GM23338 (cell line): Measurements from ENCODE around the gene PCSK5. TPM values are rescaled to one million over a fixed set of nuclear protein-coding genes. Genes with fewer than 3 reads are reported as not detected.
A peak's percentile ranks its signal among the peaks of the same experiment; 100 is the strongest.

ENCODE experiments used
- ATAC-seq: fragments of 200-7000 bp; cut with Tn5 transposase; 3 replicates; pipeline ENCODE4 v1.9.1; 2020
- DNase-seq: peaks from one replicate; pipeline ENCODE4 v3.0.0-alpha.2; 2015; ENCODE audit warnings: low spot score
- H2AFZ ChIP-seq: fragments of 200-600 bp; sonication (generic); 2 replicates; pipeline ENCODE4 v1.8.0; 2016; ENCODE audit warnings: antibody characterized with exemption, mild to moderate bottlenecking, moderate library complexity
- H3F3A ChIP-seq: fragments of 200-600 bp; sonication (generic); replicated peaks from 2 replicates; pipeline ENCODE4 v1.8.0; 2017; ENCODE audit warnings: antibody characterized with exemption, mixed run types, low read depth
- H3K27ac ChIP-seq: fragments of 200-600 bp; sonication (generic); 2 replicates; pipeline ENCODE4 v1.6.1; 2016; ENCODE audit warnings: low read depth
- H3K27me3 ChIP-seq: fragments of 200-600 bp; sonication (generic); 2 replicates; pipeline ENCODE4 v1.8.0; 2016; ENCODE audit warnings: mild to moderate bottlenecking, mixed run types, moderate library complexity; ENCODE audit not compliant: insufficient read depth
- H3K36me3 ChIP-seq: fragments of 200-600 bp; sonication (generic); 2 replicates; pipeline ENCODE4 v1.8.0; 2016; ENCODE audit warnings: mild to moderate bottlenecking; ENCODE audit not compliant: insufficient read depth
- H3K4me1 ChIP-seq: fragments of 200-600 bp; sonication (generic); 2 replicates; pipeline ENCODE4 v1.8.0; 2016; ENCODE audit warnings: mild to moderate bottlenecking, moderate library complexity; ENCODE audit not compliant: insufficient read depth
- H3K4me2 ChIP-seq: fragments of 200-600 bp; sonication (generic); 2 replicates; pipeline ENCODE4 v1.7.1; 2017; ENCODE audit warnings: mixed run types
- H3K4me3 ChIP-seq: fragments of 200-600 bp; sonication (generic); 2 replicates; pipeline ENCODE4 v1.6.1; 2016; ENCODE audit warnings: mixed run types
- H3K79me2 ChIP-seq: fragments of 200-600 bp; sonication (generic); replicated peaks from 2 replicates; pipeline ENCODE4 v1.8.0; 2017; ENCODE audit warnings: mild to moderate bottlenecking; ENCODE audit not compliant: insufficient read depth
- H3K9me2 ChIP-seq: fragments of 200-600 bp; sonication (generic); 2 replicates; pipeline ENCODE4 v1.8.0; 2017; ENCODE audit not compliant: insufficient read depth
- H4K20me1 ChIP-seq: fragments of 200-600 bp; sonication (generic); replicated peaks from 2 replicates; pipeline ENCODE4 v1.8.0; 2017; ENCODE audit warnings: mild to moderate bottlenecking; ENCODE audit not compliant: insufficient read depth
- H3K27ac Mint-ChIP-seq: 2 replicates; pipeline ENCODE4 v1.8.0; 2020; ENCODE audit warnings: inconsistent platforms, mild to moderate bottlenecking, moderate library complexity, mixed read lengths
- H3K27me3 Mint-ChIP-seq: 3 replicates; pipeline ENCODE4 v1.8.0; 2022; ENCODE audit warnings: low read depth, mild to moderate bottlenecking, moderate library complexity, mixed read lengths, inconsistent platforms; ENCODE audit not compliant: insufficient read depth, poor library complexity
- H3K36me3 Mint-ChIP-seq: 3 replicates; pipeline ENCODE4 v1.8.0; 2021; ENCODE audit warnings: low read depth, mild to moderate bottlenecking, inconsistent platforms, moderate library complexity, mixed read lengths
- H3K4me1 Mint-ChIP-seq: 3 replicates; pipeline ENCODE4 v1.8.0; 2020; ENCODE audit warnings: mild to moderate bottlenecking, inconsistent platforms, mixed read lengths
- H3K4me3 Mint-ChIP-seq: 3 replicates; pipeline ENCODE4 v1.8.0; 2021; ENCODE audit warnings: moderate library complexity, mild to moderate bottlenecking, inconsistent platforms, mixed read lengths
- H3K9me3 Mint-ChIP-seq: 3 replicates; pipeline ENCODE4 v1.8.0; 2020; ENCODE audit warnings: moderate library complexity, mild to moderate bottlenecking, inconsistent platforms, mixed read lengths
- CREB1 ChIP-seq: fragments of 250-450 bp; sonication (Bioruptor Pico); IDR thresholded peaks from 2 replicates; pipeline ENCODE4 v1.5.0; 2020; ENCODE audit warnings: low read depth, mild to moderate bottlenecking, moderate library complexity
- CTCF ChIP-seq, 2 experiments: fragments of 200-600 bp in 1 of 2; sonication (generic) in 1 of 2; conservative IDR thresholded peaks; 2 replicates each; pipeline versions ENCODE4 v1.5.1 to v1.6.1; 2016 to 2017; ENCODE audit warnings: antibody characterized with exemption in 2 of 2, low read depth in 2 of 2, mild to moderate bottlenecking in 2 of 2, moderate library complexity in 1 of 2
- ETS1 ChIP-seq: IDR thresholded peaks from 2 replicates; pipeline ENCODE4 v1.6.1; 2016; ENCODE audit warnings: antibody characterized with exemption
- EZH2 ChIP-seq: fragments of 200-600 bp; sonication (generic); IDR thresholded peaks from one replicate; pipeline ENCODE4 v1.8.0; 2017; ENCODE audit warnings: antibody characterized with exemption, mild to moderate bottlenecking, low read depth; ENCODE audit not compliant: unreplicated experiment
- EZH2phosphoT487 ChIP-seq: fragments of 200-600 bp; sonication (generic); IDR thresholded peaks from one replicate; pipeline ENCODE4 v1.8.1; 2018; ENCODE audit warnings: antibody characterized with exemption; ENCODE audit not compliant: unreplicated experiment
- JUNB ChIP-seq: IDR thresholded peaks from one replicate; pipeline ENCODE4 v1.6.1; 2016; ENCODE audit warnings: antibody characterized with exemption; ENCODE audit not compliant: unreplicated experiment
- NANOG ChIP-seq: IDR thresholded peaks from 2 replicates; pipeline ENCODE4 v1.6.1; 2016; ENCODE audit warnings: antibody characterized with exemption, borderline replicate concordance
- POLR2AphosphoS5 ChIP-seq: IDR thresholded peaks from 2 replicates; pipeline ENCODE4 v1.6.1; 2016; ENCODE audit warnings: antibody characterized with exemption, low read depth
- REST ChIP-seq: IDR thresholded peaks from one replicate; pipeline ENCODE4 v1.6.1; 2018; ENCODE audit warnings: antibody characterized with exemption; ENCODE audit not compliant: unreplicated experiment
- STAT1 ChIP-seq: IDR thresholded peaks from one replicate; pipeline ENCODE4 v1.6.1; 2016; ENCODE audit warnings: antibody characterized with exemption; ENCODE audit not compliant: unreplicated experiment
- ZNF114 ChIP-seq: fragments of 250-450 bp; sonication (Bioruptor Pico); IDR thresholded peaks from 2 replicates; pipeline ENCODE4 v1.5.0; 2020; ENCODE audit warnings: mild to moderate bottlenecking, moderate library complexity
- ZNF331 ChIP-seq: fragments of 250-450 bp; sonication (Bioruptor Pico); IDR thresholded peaks from 2 replicates; pipeline ENCODE4 v1.5.0; 2020; ENCODE audit warnings: low read depth, mild to moderate bottlenecking, moderate library complexity
- ZNF462 ChIP-seq: fragments of 250-450 bp; sonication (Bioruptor Pico); IDR thresholded peaks from 2 replicates; pipeline ENCODE4 v1.5.0; 2020; ENCODE audit warnings: mild to moderate bottlenecking, moderate library complexity
- polyA plus RNA-seq: library from polyadenylated mRNA; unstranded; fragments of >200 nt; fragmentation: Nextera tagmentation; extraction: Ambion mirVana; gene quantifications from 2 replicates; pipeline ENCODE4 v1.2.1, GENCODE V29; 2016
- total RNA-seq: library from RNA; depleted of rRNA; stranded (reverse); fragments of >200 nt; shearing (Covaris generic); gene quantifications from 2 replicates; pipeline ENCODE4 v1.2.3, GENCODE V29; 2014

PCSK5 gene
- total and polyA plus RNA-seq, 2 experiments from 2014 or later = 12.3 to 34.8 TPM

- Histone ChIP-seq H3K4me2 (peak overlapping the region; percentile 16), H4K20me1 (no peaks in the 10 kb centered on the region), H3K36me3 (no peaks in the 10 kb centered on the region; the same call in 1 of the 2 replicates), H3K27ac (peak overlapping the region; percentile 82), H3K4me3 (no peak overlapping the region), H2AFZ (no peak overlapping the region), H3F3A (no peaks in the 10 kb centered on the region), H3K79me2 (no peaks in the 10 kb centered on the region), H3K27me3 (no peaks in the 10 kb centered on the region), H3K4me1 (peaks cover 27% of the 10 kb centered on the region), H3K9me2 (no peaks in the 10 kb centered on the region)
- Mint-ChIP-seq H3K4me3 (no peak overlapping the region), H3K27me3 (peaks cover 2% of the 10 kb centered on the region), H3K9me3 (no peaks in the 10 kb centered on the region; the same call in 2 of the 3 replicates), H3K27ac (peak overlapping the region; percentile 86), H3K36me3 (peaks cover 3% of the 10 kb centered on the region; the same call in 1 of the 3 replicates), H3K4me1 (peaks cover 43% of the 10 kb centered on the region)
- DNase-seq (no peak), ATAC-seq (no peak)
- TF ChIP-seq ZNF462 (no peak), ZNF331 (no peak), REST (no peak), STAT1 (no peak), ZNF114 (CRISPR knock-in tag) (no peak), CTCF (conservative IDR thresholded peaks at IDR 0.05; ENCODE audit: low read depth in 2 of 2) (no peak), EZH2phosphoT487 (no peak), POLR2AphosphoS5 (no peak), JUNB (no peak), NANOG (no peak), CREB1 (CRISPR knock-in tag) (no peak), ETS1 (no peak), EZH2 (no peak)
Observed at GRCh38 chr9:76036762-76037161, 146.3 kb downstream of the PCSK5 start.
